Activated CD8-positive, alpha-beta memory T cell treated with anti-CD3 and anti-CD28 coated beads, Interleukin-2, amount 50 U/mL, for 1 hour (primary cell): ENCODE data around the gene SRSF2.
"Not testable (repeated sequence)": the region's sequence is repeated elsewhere in the genome, so short reads cannot be mapped to it uniquely, and the experiment has no call there.

ENCODE experiments used
- DNase-seq: peaks from one replicate; pipeline ENCODE4 v3.0.0-alpha.2; 2020; ENCODE audit errors: extremely low read depth

SRSF2 gene

DNA sequence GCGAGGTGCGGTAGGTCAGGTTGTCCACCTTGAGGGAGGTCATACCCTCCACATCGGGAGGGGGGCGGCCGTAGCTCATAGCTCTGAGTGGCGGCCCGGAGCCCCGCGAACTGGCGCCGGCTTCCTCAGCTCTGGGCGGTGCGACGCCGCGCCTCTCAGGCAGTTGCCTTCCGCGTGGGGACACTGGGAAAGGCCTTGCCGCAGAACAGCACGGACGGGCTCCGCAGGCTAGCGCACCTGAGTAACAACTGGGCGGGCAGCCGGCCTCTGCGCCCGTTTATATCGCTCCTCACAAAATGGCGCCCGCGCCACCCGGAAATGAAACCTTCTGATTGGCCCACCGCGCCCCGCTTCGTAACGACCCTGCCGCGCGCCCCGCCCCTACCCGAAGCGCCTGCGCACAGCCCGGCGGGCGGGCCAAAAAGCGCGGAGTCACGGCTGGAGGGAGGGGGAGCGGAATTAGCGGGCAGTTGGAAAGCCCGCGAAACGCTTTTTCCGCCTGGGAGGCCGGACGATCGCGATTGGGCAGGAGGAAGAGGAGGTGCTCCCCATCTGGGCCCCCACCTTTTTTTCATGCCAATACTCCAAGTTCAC lies at the start of gene SRSF2:
SRSF2 (minus strand) TSS at position 250 of the 594 bp plus-strand sequence; CDS start at position 79, 171 bp downstream.
- DNase-seq, result peak; percentile 93

DNA sequence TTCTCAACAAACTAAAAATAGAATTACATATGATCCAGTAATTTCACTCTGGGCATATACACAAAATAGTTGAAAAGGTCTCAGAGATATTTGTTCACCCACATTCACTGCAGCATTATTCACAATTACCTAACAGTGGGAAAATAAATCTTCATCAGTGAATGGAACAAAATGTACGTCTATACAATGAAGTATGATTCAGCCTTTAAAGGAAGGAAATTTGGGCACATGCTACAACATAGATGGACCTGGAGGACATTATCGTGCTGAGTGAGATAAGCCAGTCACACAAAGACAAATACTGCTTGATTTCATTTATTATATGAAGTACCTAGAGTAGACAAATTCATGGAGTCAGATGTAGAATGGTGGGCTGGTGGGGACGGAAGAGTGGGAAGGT lies 47.8 kb upstream of the SRSF2 start:
- DNase-seq, result no peak

GRCh38 chr17:76783146-76783545 lies 46.0 kb upstream of the SRSF2 start:
- DNase-seq, result no peak

- no peak for DNase-seq
Measured at GRCh38 chr17:76781056-76781982, 44.2 kb upstream of the SRSF2 start.

DNA sequence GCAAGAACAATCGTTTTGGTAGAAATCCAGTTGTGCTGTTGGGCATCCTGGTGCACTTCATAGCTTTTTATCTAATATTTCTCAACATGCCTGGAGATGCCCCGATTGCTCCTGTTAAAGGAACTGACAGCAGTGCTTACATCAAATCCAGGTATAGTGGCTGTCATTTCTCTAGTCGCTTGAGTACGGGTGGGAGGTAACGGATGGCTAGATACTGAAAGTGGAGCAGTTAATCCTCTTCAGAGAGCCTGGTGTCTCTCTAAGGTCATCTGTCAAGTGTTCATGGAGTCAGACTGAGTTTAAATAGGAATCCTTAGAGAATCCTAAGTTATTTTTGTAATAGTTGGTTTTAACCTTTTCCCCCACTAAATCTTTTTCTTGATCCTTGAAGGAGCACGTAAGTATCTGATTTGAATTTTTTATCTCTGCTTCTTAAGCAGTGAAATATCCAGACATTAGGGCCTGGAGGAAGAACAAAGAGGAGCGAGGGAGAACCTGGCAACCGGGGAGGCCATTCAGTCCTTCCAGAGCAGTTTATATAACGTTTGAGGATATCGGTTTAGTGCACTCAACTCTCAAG lies 38.0 kb upstream of the SRSF2 start:
- no peak for DNase-seq

GRCh38 chr17:76772842-76773525 lies 35.9 kb upstream of the SRSF2 start:
- peak; percentile 37 for DNase-seq

DNA sequence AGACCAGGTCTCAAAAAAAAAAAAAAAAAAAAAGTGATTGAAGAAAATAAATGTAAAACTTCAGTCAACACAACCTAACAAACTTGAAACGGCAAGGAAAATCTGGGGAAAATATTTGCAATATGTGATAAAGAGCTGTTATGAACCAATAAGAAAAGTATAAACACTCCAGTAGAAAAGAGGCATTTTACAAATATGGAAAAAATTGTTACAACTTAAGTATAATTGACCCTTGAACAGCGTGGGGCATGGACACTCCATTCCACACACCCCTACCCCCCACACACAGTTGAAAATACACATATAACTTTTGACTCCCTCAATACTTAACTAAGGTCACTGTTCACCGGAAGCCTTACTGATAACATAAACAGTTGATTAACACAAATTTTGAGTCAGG lies 21.4 kb upstream of the SRSF2 start:
- DNase-seq, result no peak

GRCh38 chr17:76757256-76757655 lies 20.1 kb upstream of the SRSF2 start:
- DNase-seq, result no peak

DNA sequence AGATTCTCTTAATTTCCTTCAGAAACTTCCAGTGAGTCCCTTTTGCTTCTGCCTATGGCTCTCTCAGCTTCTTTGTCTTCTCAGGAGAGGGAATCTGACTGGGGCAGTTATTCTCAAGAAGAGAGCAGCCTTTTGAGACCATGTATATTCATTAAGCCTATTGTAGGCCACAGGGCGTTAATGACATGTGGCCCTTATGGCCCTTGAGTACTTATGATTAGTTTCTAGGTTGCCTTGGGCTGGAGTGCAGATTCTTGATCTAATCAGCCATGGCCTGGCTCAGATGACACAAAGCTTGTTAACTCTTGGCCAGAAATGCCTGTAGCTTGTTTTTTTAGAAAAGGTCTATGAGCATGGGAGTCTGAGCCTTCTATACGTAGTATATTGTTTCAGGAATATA lies 18.2 kb upstream of the SRSF2 start:
- no peak for DNase-seq

- DNase-seq, result peak; percentile 9
Measured at GRCh38 chr17:76753061-76753961, 16.2 kb upstream of the SRSF2 start.

GRCh38 chr17:76752006-76752405 lies 14.9 kb upstream of the SRSF2 start:
- no peak for DNase-seq

DNA sequence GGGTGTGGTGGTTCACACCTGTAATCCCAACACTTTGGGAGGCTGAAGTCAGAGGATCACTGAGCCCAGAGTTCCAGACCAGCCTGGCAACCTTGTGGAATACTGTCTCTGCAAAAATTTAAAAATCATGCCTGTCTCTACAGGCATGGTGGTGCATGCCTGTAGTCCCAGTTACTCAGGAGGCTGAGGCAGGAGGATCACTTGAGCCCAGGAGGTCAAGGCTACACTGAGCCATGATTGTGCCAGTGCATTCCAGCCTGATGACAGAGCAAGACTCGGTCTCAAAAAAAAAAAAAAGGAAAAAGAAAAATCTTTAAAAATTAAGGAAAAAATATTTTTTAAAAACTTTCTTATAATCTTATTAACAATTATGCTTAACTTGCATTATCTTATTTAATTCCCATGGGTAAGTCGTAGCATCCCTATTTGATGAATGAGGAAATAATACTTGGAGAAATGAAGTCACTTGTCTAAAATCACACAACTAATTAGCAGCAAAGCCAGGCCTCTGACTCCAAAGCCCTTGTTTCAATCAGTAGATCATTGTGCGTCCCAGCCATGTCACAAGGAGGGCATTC lies 14.4 kb upstream of the SRSF2 start:
- DNase-seq, result no peak

GRCh38 chr17:76748657-76749056 lies 11.5 kb upstream of the SRSF2 start:
- no peak for DNase-seq

- no peak for DNase-seq
Measured at GRCh38 chr17:76747716-76748363, 10.7 kb upstream of the SRSF2 start.

DNA sequence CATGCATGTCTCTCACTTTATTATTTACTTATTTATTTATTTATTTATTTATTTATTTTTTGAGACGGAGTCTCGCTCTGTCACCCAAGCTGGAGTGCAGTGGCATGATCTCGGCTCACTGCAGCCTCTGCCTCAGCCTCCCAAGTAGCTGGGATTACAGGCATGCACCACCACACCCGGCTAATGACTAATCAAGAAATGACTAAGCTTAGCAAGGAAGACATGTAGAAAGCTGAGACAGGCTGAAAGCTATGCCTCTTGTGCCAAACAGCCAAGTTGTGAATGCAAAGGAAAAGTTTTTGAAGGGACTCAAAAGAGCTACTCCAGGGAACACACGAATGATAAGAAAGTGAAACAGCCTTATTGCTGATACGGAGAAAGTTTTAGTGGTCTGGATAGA lies 8.7 kb upstream of the SRSF2 start:
- DNase-seq, result not testable (repeated sequence)

DNA sequence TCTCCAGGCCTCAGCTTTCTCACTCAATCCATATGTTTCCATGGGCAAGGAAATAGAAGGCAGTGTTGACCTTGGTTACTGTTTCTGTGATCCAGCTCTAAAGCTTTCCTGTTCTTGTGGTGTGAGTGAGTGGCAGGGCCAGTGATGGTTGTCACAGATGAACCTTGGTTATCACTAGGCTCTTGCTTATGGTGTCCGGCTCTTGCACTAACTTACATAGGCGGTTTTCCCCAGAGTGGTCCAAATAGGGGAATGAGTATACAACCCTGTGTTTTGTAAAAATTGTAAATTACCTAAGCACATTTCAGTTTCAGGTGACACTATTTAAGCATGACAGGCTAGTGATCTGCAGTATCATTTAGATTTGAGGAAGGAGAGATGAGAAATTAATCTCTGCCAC lies 7.6 kb upstream of the SRSF2 start:
- no peak for DNase-seq

DNA sequence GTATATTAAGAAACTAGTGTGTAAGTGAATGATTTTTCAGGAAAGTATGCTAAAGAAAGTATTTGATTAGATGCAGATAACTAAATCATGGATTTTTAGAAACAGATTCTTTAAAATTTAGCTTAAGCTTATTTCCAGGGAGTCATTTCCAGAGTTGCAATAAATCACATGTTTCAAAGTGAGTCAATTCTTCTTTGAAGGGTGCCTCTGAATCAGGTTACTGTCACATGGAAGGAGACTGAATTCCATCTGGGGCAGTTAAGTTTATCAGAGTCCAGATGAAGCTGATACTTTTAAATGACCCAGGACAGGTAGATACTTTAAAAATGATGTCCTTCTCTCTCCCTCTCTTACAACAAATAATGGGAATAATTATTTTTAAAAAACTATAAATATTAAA lies 5.8 kb upstream of the SRSF2 start:
- no peak for DNase-seq

DNA sequence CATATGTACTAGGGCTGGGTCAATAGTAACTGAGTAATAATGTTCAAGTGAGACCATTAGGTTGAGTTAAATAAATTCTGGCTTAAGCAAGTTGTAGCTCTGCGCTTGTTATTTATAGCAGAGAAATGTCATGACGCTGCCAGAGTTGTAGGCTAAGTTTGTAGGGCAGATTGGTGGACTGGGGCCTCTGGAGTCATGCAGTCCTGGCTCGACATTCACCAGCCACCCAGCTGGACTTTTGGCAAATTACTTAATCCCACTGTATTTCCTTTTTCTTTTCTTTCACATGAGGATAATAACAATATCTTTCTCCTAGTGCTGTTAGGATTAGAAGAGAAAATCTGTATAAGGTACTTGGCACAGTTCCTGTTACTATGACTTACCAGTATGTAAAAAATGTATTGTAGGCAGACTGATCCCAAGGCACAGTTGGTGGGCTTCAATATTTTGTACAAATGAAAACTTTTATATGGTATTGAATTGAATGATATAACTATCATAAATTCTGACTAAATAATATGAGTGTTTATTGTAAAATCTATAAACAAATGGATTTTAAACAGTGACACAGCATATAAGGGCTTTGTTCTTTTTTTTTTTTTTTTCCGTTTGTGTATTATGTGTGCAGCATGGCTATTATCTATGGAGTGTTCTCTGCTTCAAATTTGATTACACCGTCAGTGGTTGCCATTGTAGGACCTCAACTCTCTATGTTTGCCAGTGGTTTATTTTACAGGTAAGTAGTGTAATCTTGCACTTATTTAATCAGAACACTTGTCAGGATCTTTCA lies 3.4 kb upstream of the SRSF2 start:
- no peak for DNase-seq

DNA sequence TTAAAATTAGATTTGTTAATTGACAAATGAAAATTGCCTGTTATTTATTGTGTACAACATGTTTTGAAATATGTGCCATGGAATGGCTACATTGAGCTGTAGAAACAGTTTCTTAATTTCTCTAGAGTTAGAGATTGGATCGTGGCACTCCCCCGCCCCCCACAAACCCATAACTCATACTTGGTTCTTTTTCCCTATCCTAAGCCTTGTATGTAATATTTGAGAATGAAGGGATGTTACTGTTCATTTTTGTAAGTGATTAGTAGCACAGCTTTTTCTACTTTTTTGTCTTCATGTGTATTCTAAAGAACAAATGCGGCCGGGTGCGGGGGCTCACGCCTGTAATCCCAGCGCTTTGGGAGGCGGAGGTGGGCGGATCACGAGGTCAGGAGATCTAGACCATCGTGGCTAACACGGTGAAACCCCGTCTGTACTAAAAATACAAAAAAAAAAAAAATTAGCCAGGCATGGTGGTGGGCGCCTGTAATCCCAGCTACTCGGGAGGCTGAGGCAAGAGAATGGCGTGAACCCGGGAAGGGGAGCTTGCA lies 2.5 kb upstream of the SRSF2 start:
- DNase-seq, result not testable (repeated sequence)
